ENCODE data around the gene DAB1. TPM values are rescaled to one million over a fixed set of nuclear protein-coding genes. Genes with fewer than 3 reads are reported as not detected.

DAB1 gene
- total RNA-seq, 1 experiment from 2014 or later = not detected

GRCh38 chr1:56993475-56993874, 430.4 kb downstream of the DAB1 start:
- no peak overlapping the region for H3K9ac ChIP-seq (ENCODE audit: low read length)
- no peaks in the 10 kb centered on the region for H3K36me3 ChIP-seq (ENCODE audit: control insufficient read depth in 1 of 2, insufficient read depth in 2 of 2, low read length in 2 of 2)
- no peak overlapping the region for H3K4me2 ChIP-seq (ENCODE audit: low read length)
- H3K27me3 ChIP-seq (ENCODE audit: insufficient read depth, low read length) = peaks cover 16% of the 10 kb centered on the region; the same call in 1 of the 2 replicates
- intact Hi-C loops (cut with micrococcal nuclease) = no loop called here
- no peak overlapping the region for H2AFZ ChIP-seq (ENCODE audit: low read depth, low read length, poor library complexity, severe bottlenecking)
- no peak overlapping the region for H3K4me3 ChIP-seq (replicated peaks in 1 of 2; ENCODE audit: low read depth in 1 of 2, low read length in 2 of 2)
- ChIA-PET CTCF (no interaction called here), POLR2A (no interaction called here), RAD21 (ENCODE audit: low non-redundant PET in 1 of 2, low total read pairs in 2 of 2, uncharacterized antibody in 2 of 2, unreplicated experiment in 2 of 2) (no interaction called here)
- H3K27ac ChIP-seq (ENCODE audit: low read depth, low read length) = no peak overlapping the region
- TF ChIP-seq REST (IDR thresholded peaks at IDR 0.05; ENCODE audit: low read depth) (no peak), EZH2 (IDR thresholded peaks at IDR 0.05) (no peak), EGR1 (IDR thresholded peaks at IDR 0.05; ENCODE audit: low read depth) (no peak), CTCF (IDR thresholded peaks at IDR 0.05 in 2 of 3, conservative IDR thresholded peaks at IDR 0.05 in 1 of 3; ENCODE audit: borderline replicate concordance in 1 of 3, insufficient read depth in 1 of 3, low read depth in 2 of 3, low read length in 2 of 3) (no peak), FOSL1 (IDR thresholded peaks at IDR 0.05; ENCODE audit: low read depth) (no peak), SRF (IDR thresholded peaks at IDR 0.05; ENCODE audit: low read depth) (no peak), ZNF274 (IDR thresholded peaks at IDR 0.05; ENCODE audit: low read depth, low read length) (no peak), ELF1 (IDR thresholded peaks at IDR 0.05; ENCODE audit: borderline replicate concordance, low read depth) (no peak), CEBPB (IDR thresholded peaks at IDR 0.05; ENCODE audit: low read depth) (no peak), JUND (IDR thresholded peaks at IDR 0.05) (no peak)
- TF ChIP-seq, protein P1, sequence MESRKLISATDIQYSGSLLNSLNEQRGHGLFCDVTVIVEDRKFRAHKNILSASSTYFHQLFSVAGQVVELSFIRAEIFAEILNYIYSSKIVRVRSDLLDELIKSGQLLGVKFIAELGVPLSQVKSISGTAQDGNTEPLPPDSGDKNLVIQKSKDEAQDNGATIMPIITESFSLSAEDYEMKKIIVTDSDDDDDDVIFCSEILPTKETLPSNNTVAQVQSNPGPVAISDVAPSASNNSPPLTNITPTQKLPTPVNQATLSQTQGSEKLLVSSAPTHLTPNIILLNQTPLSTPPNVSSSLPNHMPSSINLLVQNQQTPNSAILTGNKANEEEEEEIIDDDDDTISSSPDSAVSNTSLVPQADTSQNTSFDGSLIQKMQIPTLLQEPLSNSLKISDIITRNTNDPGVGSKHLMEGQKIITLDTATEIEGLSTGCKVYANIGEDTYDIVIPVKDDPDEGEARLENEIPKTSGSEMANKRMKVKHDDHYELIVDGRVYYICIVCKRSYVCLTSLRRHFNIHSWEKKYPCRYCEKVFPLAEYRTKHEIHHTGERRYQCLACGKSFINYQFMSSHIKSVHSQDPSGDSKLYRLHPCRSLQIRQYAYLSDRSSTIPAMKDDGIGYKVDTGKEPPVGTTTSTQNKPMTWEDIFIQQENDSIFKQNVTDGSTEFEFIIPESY (IDR thresholded peaks at IDR 0.05; ENCODE audit: extremely low read depth, insufficient replicate concordance, low read length) = no peak
- no peaks in the 10 kb centered on the region for H3K4me1 ChIP-seq (ENCODE audit: control insufficient read depth in 1 of 2, insufficient read depth in 2 of 2, low read length in 2 of 2)
- ATAC-seq (no peak), DNase-seq (ENCODE audit: low read depth, low spot score) (no peak)
- H4K20me1 ChIP-seq (ENCODE audit: insufficient read depth) = no peaks in the 10 kb centered on the region
- no peaks in the 10 kb centered on the region for H3K9me2 ChIP-seq (ENCODE audit: insufficient read depth)
- no peaks in the 10 kb centered on the region for H3K9me3 ChIP-seq (ENCODE audit: control insufficient read depth in 1 of 2, insufficient read depth in 1 of 2, low read depth in 1 of 2, low read length in 2 of 2)
- BruUV-seq (replicated peaks) = no TSS peak
- no peaks in the 10 kb centered on the region for H3K79me2 ChIP-seq (ENCODE audit: insufficient read depth, low read length)

Data from HCT116 (cell line).